Activated CD4-positive, alpha-beta T cell treated with anti-CD3 and anti-CD28 coated beads, Interleukin-2, Interleukin-6, amounts not matched to agents 100 ng/mL and 50 ng/mL, durations not matched to agents 16 hours and 8 hours (primary cell): ENCODE results near the gene SMYD3.
"Not testable (repeated sequence)": the region's sequence is repeated elsewhere in the genome, so short reads cannot be mapped to it uniquely, and the experiment has no call there.

ENCODE experiments used
- DNase-seq: peaks from one replicate; pipeline ENCODE4 v3.0.0-alpha.2; 2020

Gene SMYD3

DNA sequence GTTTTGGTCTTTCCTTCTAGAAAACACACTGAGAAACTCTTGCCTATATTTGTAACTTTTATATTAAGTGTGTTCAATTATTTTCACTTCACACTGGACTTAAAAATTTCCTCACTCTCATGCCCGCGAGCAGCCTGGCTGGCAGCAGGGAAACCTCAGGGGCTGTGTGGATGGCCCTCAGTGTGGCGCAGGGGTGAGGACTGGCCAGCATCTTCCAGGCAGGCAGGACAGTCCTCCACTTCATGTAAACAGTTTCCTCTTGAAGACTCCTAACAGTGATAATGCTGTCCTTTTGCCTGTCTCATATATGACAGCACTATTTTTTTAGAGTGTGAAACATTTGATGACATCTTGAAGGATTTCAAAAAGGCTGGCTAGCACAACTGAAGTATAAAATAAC lies 733.7 kb downstream of the SMYD3 start:
- DNase-seq: no peak

DNA sequence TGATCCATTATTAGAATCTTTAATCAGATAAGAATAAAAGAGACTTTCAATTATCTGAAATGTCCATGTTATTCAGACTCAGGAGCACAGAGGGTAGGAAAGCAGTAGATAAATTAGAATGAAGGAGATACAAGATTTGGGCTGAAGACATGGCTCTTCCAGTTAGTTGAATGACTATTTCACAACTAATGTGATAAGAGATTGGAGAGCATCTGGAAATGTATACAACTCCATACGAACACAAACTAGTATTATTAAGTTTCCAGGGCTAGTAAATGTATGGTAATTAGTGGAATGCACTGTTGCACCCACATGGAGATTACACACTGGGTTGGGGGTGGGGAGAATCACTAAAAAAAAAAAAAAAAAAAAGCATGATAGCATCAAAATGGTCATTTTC lies 734.3 kb downstream of the SMYD3 start:
- no peak for DNase-seq

DNA sequence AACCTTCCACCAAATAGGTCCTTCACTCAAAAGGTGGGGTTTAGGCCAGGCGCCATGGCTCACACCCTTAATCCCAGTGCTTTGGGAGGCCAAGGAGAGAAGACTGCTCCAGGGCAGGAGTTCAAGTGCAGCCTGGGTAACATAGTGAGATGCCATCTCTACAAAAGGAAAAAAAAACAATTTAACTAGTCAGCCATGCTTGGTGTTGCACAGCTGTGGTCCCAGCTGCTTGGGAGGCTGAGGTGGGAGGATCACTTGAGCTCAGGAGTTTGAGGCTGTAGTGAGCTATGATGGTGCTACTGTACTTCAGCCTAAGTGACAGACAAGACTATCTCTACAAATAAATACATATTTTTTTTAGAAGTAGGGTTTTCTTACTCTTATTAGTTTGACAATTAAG lies 734.8 kb downstream of the SMYD3 start:
- DNase-seq: no peak

DNA sequence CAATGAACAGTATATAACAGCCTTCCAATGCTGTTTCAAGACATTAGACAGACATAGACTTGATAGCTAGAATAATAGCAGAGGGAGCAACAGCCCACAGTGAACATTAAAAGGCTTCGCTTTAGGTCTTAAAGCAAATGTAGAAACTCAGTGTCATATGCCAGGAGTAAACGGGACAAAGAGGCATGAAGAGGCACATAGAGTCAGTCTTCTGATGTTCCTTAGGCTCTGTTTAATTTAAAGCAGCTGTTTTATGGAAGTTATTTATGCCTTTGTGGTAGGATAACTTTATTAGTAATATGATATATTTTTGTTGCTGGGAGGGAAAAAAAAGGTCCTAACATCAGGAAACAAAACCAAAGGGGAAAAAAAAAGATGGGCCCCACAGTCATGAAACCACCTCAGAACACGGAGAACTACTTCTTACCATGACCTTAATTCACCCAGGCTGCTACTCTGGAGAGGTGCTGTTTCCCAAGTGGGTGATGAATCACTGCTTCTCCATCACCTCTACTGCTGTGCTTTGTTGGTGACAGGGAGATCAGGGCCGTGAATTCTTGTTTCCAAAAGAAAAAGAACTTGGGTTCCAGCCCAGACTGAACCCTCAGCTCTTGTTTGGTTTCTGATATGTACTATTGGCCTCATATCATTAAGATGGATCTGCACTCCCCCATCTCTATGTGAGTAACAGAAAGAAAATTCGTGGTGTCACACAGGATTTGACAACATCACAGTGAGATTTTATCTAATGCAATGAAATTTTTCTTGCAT lies 735.4 kb downstream of the SMYD3 start:
- DNase-seq: no peak

DNA sequence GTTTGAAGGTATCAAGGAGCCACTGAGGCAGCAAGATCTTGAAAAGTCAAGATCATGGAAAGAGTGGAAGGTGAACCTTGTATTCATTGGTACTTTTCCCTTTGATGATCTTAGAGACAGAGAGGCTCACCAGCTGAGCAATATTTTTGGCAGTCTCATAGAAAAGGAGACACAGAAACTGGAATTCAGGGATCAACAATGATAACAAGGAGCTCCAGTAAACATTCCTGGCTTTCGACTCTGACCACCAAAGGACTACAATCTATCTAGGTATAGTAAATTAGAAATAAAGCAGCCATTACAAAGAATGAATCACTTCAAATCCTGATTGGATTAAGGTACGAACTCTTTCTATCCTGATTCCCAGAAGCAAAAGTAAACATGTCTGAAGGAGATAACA lies 736.9 kb downstream of the SMYD3 start:
- no peak for DNase-seq

DNA sequence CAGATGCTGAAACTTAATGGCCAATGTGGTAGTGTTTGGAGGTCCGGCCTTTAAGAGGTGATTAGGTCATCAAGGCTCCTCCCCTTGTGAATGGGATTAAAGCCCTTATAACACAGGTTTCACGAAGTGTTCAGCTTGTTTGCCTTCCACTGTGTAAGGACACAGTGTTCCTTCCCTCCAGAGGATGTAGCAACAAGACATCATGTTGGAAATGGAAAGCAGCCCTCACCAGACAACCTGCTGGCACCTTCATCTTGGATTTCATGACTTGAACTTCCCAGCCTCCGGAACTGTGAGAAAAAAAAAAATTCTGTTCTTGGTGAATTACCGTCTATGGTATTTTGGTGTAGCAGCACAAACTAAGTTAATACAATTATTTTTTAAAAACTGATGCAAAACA lies 738.5 kb downstream of the SMYD3 start:
- no peak for DNase-seq

DNA sequence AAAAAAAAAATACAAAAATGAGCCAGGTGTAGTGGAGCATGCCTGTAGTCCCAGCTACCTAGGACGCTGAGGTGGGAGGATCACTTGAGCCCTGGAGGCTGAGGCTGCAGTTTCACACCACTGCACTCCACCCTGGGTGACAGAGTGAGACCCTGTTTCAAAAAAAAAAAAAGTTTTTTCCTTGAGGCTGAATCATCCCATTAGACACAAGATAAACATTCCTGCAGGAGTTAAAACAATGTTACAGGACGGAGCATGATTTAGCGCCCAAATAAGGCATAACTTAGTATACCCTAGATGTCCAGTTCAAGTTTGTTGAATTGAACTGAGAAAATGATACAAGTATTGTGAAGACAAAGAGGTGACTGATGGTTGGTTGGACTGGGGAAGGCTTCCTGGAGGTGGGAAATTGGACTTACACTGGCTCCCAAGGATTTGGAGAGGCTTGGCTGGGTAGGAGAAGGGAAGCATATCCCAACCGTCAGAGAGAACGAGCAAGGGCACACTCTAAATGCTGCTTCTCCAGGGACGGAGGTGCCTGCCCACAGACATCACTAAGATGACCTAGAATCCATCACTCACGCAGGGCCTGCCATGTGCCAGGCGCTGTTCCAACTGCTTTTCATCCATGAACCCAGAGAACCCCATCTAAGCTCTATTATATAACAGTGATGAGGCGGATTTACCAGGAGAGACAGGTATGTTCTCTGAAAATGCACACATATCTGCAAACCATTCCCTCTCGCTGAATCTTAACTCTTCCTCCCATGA lies 741.7 kb downstream of the SMYD3 start:
- no peak for DNase-seq

DNA sequence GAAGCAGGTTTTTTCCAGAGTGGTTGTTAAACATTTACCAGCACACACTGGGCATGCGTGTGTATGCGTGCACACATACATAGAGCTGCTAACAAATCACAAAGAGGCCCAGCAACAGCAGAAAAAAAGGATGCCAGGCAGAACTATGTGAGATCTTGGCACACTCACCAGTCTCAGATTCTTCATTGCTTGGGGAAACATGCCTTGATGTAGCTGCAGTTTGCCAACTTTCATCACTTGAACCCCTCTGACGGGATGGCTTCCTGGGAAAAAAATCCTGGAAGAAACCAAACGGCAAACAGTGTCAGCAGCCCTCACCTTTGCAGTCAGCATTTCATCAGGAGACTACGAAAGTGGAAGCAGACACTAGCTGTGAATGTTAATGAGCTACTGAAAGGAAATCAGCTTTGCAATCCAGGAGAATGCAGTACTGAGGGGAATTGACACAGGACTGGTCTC lies 743.2 kb downstream of the SMYD3 start:
- DNase-seq: no peak

DNA sequence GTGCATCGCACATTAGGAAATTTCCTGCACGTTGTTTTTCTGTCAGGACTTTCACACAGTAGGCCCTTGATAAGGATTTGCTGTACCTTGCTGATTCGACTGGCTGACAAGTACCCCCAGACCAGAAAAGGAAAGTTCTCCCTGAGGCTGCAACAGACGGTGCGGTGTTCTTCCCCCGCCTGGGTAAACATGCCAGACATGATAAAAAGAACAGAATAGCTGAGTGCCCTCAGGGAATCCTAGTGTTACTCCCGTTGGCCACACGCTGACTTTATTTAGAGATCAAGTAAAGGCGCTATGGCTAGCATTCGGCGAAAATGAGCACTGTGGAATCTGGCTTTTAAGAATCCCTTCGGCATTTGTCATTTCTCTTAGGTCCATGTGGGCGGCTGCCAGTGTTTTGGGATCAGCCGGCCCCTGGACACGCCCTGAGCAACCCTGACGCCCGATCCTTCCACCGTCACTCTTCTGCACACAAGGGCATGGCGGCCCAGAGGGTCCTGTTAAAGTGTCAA lies 744.6 kb downstream of the SMYD3 start:
- no peak for DNase-seq

GRCh38 chr1:245760301-245760700 lies 746.8 kb downstream of the SMYD3 start:
- no peak for DNase-seq

GRCh38 chr1:245754463-245754961 lies 752.6 kb downstream of the SMYD3 start:
- DNase-seq: no peak

DNA sequence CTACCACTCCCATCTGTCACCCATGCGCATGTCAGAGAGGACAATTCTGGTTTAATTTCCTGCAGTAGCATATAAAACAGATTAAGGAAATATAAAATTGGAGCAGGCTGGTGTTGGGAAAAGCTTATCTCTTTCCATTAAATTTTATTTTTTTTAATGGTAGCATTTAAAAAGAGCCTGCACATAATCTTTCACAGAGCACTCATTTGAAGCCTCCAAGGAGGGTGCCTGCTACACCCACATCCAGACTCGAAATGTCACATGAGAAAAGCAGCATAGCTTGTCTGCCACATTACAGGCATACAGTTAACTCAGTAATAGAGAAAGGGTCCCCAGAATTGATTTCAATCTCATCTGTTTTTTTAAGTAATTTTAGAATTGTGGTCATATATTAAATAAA lies 753.3 kb downstream of the SMYD3 start:
- DNase-seq: no peak

- no peak for DNase-seq
Observed at GRCh38 chr1:245752561-245752960, 754.5 kb downstream of the SMYD3 start.

GRCh38 chr1:245751726-245752470 lies 755.2 kb downstream of the SMYD3 start:
- DNase-seq: no peak

GRCh38 chr1:245751116-245751515 lies 756.0 kb downstream of the SMYD3 start:
- DNase-seq: no peak

DNA sequence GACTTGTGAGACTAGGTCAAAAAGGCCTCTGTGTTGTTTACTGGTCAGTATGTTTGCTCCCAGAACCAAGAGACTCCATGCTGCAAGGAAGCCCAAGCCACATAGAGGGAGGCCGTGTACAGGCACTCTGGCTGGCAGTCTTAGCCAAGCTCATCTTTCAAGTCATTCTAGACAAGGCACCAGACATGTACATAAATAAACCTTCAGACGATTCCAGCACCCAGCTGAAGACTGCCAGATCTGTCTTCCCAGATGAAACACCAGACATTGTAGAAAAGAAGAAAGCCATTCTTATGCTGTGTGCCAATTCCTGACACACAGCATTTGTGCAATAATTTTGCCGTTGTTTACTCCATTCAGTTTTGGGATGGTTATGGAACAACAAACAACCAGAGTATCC lies 756.8 kb downstream of the SMYD3 start:
- no peak for DNase-seq

DNA sequence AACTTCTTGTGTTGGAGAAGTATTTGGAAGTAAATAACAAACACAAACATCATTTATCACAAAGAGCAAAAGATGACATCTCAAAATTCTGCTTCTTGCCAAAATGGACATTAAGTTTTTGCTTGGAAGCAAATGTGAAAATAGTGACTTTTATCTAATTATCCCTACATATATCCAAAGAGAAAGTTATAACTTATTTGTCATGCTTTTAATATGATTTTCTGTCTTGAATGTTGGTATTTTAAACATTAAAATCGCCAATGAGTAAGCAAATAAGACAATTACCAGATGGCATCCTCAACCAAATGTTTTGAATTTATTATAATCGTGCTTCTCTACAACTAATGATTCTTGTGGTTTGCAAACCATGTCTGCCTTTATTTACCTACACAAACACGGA lies 758.0 kb downstream of the SMYD3 start:
- no peak for DNase-seq

- DNase-seq: no peak
Observed at GRCh38 chr1:245748646-245749045, 758.4 kb downstream of the SMYD3 start.

GRCh38 chr1:245748240-245748639 lies 758.8 kb downstream of the SMYD3 start:
- no peak for DNase-seq

- no peak for DNase-seq
Observed at GRCh38 chr1:245742896-245743295, 764.2 kb downstream of the SMYD3 start.

- not testable (repeated sequence) for DNase-seq
Observed at GRCh38 chr1:245740336-245740735, 766.7 kb downstream of the SMYD3 start.

- DNase-seq: no peak
Observed at GRCh38 chr1:245730801-245731200, 776.3 kb downstream of the SMYD3 start.

- DNase-seq: not testable (repeated sequence)
Observed at GRCh38 chr1:245728035-245728434, 779.0 kb downstream of the SMYD3 start.
